Epithelial cell of proximal tubule (primary cell): ENCODE results near the gene UHRF2. TPM values are rescaled to one million over a fixed set of nuclear protein-coding genes. Genes with fewer than 3 reads are reported as not detected.

ENCODE experiments used
- DNase-seq: peaks from one replicate; pipeline ENCODE4 v3.0.0-alpha.2; 2011; ENCODE audit warnings: low read depth
- H3K4me3 ChIP-seq: 2 replicates; pipeline ENCODE4 v1.5.1; 2011; ENCODE audit warnings: low read depth, mild to moderate bottlenecking, low read length
- total RNA-seq: library from RNA; depleted of rRNA; stranded (reverse); fragments of >200 nt; gene quantifications from 2 replicates; pipeline ENCODE4 v1.2.3, GENCODE V29; 2015
- TF ChIP-seq, protein P1 (sequence below): conservative IDR thresholded peaks from 2 replicates; pipeline ENCODE4 v1.5.1; 2012; ENCODE audit warnings: low read depth, mild to moderate bottlenecking, low read length

UHRF2 gene
- total RNA-seq, 1 donor from 2014 or later = 36.9 TPM

DNA sequence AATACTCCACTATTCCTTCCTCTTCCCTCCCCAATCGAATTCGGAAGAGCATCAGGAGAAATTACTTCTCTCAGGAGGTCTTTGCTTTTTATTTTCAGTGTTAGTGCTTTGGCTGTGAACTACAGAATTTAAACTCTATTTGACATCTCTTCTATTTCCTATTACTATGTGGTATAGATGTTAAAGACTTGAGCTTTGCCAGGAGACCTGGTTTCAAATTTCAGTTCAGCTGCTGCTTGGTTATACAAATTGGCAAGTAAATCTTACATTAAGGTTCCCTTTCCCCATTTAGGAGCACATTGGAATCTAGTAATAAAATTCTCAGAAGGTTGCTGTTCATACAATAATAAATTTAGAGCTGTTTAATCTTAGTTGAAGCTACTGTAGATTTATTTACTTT, 13.1 kb downstream of the UHRF2 start:
- TF ChIP-seq, protein P1, sequence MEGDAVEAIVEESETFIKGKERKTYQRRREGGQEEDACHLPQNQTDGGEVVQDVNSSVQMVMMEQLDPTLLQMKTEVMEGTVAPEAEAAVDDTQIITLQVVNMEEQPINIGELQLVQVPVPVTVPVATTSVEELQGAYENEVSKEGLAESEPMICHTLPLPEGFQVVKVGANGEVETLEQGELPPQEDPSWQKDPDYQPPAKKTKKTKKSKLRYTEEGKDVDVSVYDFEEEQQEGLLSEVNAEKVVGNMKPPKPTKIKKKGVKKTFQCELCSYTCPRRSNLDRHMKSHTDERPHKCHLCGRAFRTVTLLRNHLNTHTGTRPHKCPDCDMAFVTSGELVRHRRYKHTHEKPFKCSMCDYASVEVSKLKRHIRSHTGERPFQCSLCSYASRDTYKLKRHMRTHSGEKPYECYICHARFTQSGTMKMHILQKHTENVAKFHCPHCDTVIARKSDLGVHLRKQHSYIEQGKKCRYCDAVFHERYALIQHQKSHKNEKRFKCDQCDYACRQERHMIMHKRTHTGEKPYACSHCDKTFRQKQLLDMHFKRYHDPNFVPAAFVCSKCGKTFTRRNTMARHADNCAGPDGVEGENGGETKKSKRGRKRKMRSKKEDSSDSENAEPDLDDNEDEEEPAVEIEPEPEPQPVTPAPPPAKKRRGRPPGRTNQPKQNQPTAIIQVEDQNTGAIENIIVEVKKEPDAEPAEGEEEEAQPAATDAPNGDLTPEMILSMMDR = no peak
- DNase-seq = no peak
- no peak overlapping the region for H3K4me3 ChIP-seq

DNA sequence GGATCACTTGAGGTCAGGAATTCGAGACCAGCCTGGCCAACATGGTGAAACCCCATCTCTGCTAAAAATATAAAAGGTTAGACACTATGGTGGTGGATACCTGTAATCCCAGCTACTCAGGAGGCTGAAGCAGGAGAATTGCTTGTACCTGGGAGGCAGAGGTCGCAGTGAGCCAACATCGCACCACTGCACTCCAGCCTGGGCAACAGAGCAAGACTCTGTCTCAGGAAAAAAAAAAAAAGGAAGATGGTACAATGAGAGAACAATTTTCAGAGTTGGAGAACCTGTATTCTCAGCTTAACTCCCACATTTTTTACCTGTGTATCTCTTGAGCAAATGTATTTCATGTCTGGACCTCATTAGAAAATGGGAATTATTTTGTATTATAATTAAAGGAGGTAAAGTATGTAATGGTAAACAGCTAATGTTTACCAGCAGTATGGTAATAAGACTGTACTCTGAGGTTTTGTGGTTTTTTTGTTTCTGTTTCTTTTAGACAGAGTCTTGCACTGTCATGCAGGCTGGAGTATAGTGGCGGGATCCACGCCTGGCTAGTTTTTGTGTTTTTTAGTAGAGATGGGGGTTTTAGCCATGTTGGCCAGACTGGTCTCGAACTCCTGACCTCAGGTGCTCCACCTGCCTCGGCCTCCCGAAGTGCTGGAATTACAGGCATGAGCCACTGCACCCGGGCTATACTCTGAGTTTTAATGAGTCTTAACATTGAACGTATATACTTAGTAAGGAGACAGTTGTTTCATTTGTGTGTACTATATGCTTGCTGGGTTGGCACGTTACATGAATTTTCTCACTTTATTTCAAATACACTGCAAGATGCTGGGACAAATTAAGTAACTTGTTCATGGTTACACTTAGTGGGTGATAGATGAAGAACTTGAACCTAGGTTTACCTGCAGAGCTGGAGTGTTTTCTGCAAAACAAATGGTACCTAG, 16.2 kb downstream of the UHRF2 start:
- no peak for DNase-seq
- H3K4me3 ChIP-seq = no peak overlapping the region
- TF ChIP-seq, protein P1 = no peak

DNA sequence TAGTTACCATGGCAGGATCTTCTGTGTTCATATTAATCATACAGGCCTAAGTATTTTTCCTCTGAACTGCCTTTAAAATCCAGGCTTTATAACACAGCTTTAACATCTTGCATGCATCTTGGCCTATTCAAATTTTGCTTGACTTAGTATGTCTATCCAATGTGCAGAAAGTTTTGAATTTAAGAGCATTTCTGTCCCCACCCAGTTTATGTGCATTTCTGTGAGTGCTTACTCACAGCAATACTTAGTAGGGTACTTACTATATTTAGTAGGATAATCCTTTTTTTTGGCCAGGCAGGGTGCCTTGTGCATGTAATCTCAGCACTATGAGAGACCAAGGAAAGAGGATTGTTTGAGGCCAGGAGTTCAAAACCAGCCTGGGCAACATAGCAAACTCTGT, 18.0 kb downstream of the UHRF2 start:
- no peak for DNase-seq
- no peak overlapping the region for H3K4me3 ChIP-seq
- TF ChIP-seq, protein P1 = no peak

DNA sequence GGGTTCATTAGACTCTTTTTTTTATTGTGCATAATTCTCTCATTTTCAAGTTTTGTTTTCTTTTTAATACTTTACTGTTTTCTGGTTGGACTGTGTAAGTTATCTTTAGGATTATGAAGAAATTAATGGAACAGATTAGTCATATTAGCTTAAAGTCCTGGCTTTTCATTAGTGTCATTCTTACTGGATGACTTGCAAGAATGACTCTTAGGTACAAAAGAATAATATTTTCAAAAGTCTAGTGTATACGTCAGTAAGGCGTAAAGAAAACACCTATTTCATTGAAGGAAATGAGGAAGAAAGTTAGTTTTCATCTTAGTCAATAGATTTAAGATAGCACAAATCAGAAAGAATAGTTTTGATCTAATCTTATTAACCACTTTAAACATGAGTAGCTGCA, 20.4 kb downstream of the UHRF2 start:
- no peak for DNase-seq
- TF ChIP-seq, protein P1 = no peak
- H3K4me3 ChIP-seq = no peak overlapping the region

DNA sequence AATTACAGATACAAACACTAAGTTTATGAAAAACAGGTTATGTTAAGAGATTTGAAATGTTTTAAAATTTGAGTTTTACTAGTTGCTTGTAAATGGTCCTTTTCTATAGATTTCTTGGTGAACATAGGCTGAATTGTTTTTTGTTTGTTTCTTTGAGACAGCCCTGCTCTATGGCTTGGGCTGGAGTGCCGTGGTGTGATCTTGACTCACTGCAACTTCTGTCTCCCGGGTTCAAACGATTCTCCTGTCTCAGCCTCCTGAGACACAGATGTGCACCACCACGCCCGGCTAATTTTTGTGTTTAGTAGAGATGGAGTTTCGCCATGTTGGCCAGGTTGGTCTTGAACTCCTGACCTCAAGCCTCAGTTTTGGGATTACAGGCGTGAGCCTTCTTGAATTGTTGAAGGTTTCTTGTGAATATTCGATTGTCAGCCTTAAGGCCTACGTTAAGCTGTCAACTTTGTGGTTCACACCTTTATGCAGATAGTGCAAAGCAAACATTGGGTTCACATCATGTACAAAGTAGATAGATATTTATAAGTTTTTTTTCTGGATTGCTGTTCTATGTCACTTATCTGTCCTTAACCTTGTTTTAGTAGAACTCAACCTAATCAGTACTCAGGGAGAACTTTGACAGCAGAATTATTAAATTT, 26.2 kb downstream of the UHRF2 start:
- no peak overlapping the region for H3K4me3 ChIP-seq
- TF ChIP-seq, protein P1 = no peak
- DNase-seq = no peak

DNA sequence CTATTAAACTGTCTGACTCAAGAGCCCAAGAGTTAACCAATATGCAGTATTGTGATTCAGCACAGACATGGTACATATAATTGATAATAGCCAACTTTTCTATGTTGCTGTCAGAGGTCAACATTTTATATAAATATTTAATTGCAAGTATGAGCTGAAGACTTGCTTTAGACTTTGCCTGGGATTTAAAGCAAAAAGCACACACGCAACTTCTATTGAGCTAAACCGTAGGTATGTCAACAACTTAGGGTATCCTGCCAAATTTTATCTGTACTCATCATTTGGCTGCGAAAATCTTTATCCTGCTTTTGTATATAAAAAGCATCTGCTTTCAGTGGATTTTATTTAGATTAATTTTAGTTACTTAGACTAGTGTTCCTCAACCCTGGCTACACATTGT, 27.4 kb downstream of the UHRF2 start:
- no peak overlapping the region for H3K4me3 ChIP-seq
- DNase-seq = no peak
- TF ChIP-seq, protein P1 = no peak
